GM23338 (cell line): ENCODE data around the gene PSD. TPM values are rescaled to one million over a fixed set of nuclear protein-coding genes. Genes with fewer than 3 reads are reported as not detected.

Experiments used
- ATAC-seq: fragments of 200-7000 bp; cut with Tn5 transposase; 3 replicates; pipeline ENCODE4 v1.9.1; 2020
- DNase-seq: peaks from one replicate; pipeline ENCODE4 v3.0.0-alpha.2; 2015; ENCODE audit warnings: low spot score
- H2AFZ ChIP-seq: fragments of 200-600 bp; sonication (generic); 2 replicates; pipeline ENCODE4 v1.8.0; 2016; ENCODE audit warnings: antibody characterized with exemption, mild to moderate bottlenecking, moderate library complexity
- H3F3A ChIP-seq: fragments of 200-600 bp; sonication (generic); replicated peaks from 2 replicates; pipeline ENCODE4 v1.8.0; 2017; ENCODE audit warnings: antibody characterized with exemption, mixed run types, low read depth
- H3K27ac ChIP-seq: fragments of 200-600 bp; sonication (generic); 2 replicates; pipeline ENCODE4 v1.6.1; 2016; ENCODE audit warnings: low read depth
- H3K27me3 ChIP-seq: fragments of 200-600 bp; sonication (generic); 2 replicates; pipeline ENCODE4 v1.8.0; 2016; ENCODE audit warnings: mild to moderate bottlenecking, mixed run types, moderate library complexity; ENCODE audit not compliant: insufficient read depth
- H3K36me3 ChIP-seq: fragments of 200-600 bp; sonication (generic); 2 replicates; pipeline ENCODE4 v1.8.0; 2016; ENCODE audit warnings: mild to moderate bottlenecking; ENCODE audit not compliant: insufficient read depth
- H3K4me1 ChIP-seq: fragments of 200-600 bp; sonication (generic); 2 replicates; pipeline ENCODE4 v1.8.0; 2016; ENCODE audit warnings: mild to moderate bottlenecking, moderate library complexity; ENCODE audit not compliant: insufficient read depth
- H3K4me2 ChIP-seq: fragments of 200-600 bp; sonication (generic); 2 replicates; pipeline ENCODE4 v1.7.1; 2017; ENCODE audit warnings: mixed run types
- H3K4me3 ChIP-seq: fragments of 200-600 bp; sonication (generic); 2 replicates; pipeline ENCODE4 v1.6.1; 2016; ENCODE audit warnings: mixed run types
- H3K79me2 ChIP-seq: fragments of 200-600 bp; sonication (generic); replicated peaks from 2 replicates; pipeline ENCODE4 v1.8.0; 2017; ENCODE audit warnings: mild to moderate bottlenecking; ENCODE audit not compliant: insufficient read depth
- H3K9me2 ChIP-seq: fragments of 200-600 bp; sonication (generic); 2 replicates; pipeline ENCODE4 v1.8.0; 2017; ENCODE audit not compliant: insufficient read depth
- H4K20me1 ChIP-seq: fragments of 200-600 bp; sonication (generic); replicated peaks from 2 replicates; pipeline ENCODE4 v1.8.0; 2017; ENCODE audit warnings: mild to moderate bottlenecking; ENCODE audit not compliant: insufficient read depth
- H3K27ac Mint-ChIP-seq: 2 replicates; pipeline ENCODE4 v1.8.0; 2020; ENCODE audit warnings: inconsistent platforms, mild to moderate bottlenecking, moderate library complexity, mixed read lengths
- H3K27me3 Mint-ChIP-seq: 3 replicates; pipeline ENCODE4 v1.8.0; 2022; ENCODE audit warnings: low read depth, mild to moderate bottlenecking, moderate library complexity, mixed read lengths, inconsistent platforms; ENCODE audit not compliant: insufficient read depth, poor library complexity
- H3K36me3 Mint-ChIP-seq: 3 replicates; pipeline ENCODE4 v1.8.0; 2021; ENCODE audit warnings: low read depth, mild to moderate bottlenecking, inconsistent platforms, moderate library complexity, mixed read lengths
- H3K4me1 Mint-ChIP-seq: 3 replicates; pipeline ENCODE4 v1.8.0; 2020; ENCODE audit warnings: mild to moderate bottlenecking, inconsistent platforms, mixed read lengths
- H3K4me3 Mint-ChIP-seq: 3 replicates; pipeline ENCODE4 v1.8.0; 2021; ENCODE audit warnings: moderate library complexity, mild to moderate bottlenecking, inconsistent platforms, mixed read lengths
- H3K9me3 Mint-ChIP-seq: 3 replicates; pipeline ENCODE4 v1.8.0; 2020; ENCODE audit warnings: moderate library complexity, mild to moderate bottlenecking, inconsistent platforms, mixed read lengths
- CREB1 ChIP-seq: fragments of 250-450 bp; sonication (Bioruptor Pico); IDR thresholded peaks from 2 replicates; pipeline ENCODE4 v1.5.0; 2020; ENCODE audit warnings: low read depth, mild to moderate bottlenecking, moderate library complexity
- CTCF ChIP-seq, 2 experiments: fragments of 200-600 bp in 1 of 2; sonication (generic) in 1 of 2; conservative IDR thresholded peaks; 2 replicates each; pipeline versions ENCODE4 v1.5.1 to v1.6.1; 2016 to 2017; ENCODE audit warnings: antibody characterized with exemption in 2 of 2, low read depth in 2 of 2, mild to moderate bottlenecking in 2 of 2, moderate library complexity in 1 of 2
- EZH2 ChIP-seq: fragments of 200-600 bp; sonication (generic); IDR thresholded peaks from one replicate; pipeline ENCODE4 v1.8.0; 2017; ENCODE audit warnings: antibody characterized with exemption, mild to moderate bottlenecking, low read depth; ENCODE audit not compliant: unreplicated experiment
- EZH2phosphoT487 ChIP-seq: fragments of 200-600 bp; sonication (generic); IDR thresholded peaks from one replicate; pipeline ENCODE4 v1.8.1; 2018; ENCODE audit warnings: antibody characterized with exemption; ENCODE audit not compliant: unreplicated experiment
- JUNB ChIP-seq: IDR thresholded peaks from one replicate; pipeline ENCODE4 v1.6.1; 2016; ENCODE audit warnings: antibody characterized with exemption; ENCODE audit not compliant: unreplicated experiment
- NANOG ChIP-seq: IDR thresholded peaks from 2 replicates; pipeline ENCODE4 v1.6.1; 2016; ENCODE audit warnings: antibody characterized with exemption, borderline replicate concordance
- POLR2AphosphoS5 ChIP-seq: IDR thresholded peaks from 2 replicates; pipeline ENCODE4 v1.6.1; 2016; ENCODE audit warnings: antibody characterized with exemption, low read depth
- REST ChIP-seq: IDR thresholded peaks from one replicate; pipeline ENCODE4 v1.6.1; 2018; ENCODE audit warnings: antibody characterized with exemption; ENCODE audit not compliant: unreplicated experiment
- STAT1 ChIP-seq: IDR thresholded peaks from one replicate; pipeline ENCODE4 v1.6.1; 2016; ENCODE audit warnings: antibody characterized with exemption; ENCODE audit not compliant: unreplicated experiment
- ZNF114 ChIP-seq: fragments of 250-450 bp; sonication (Bioruptor Pico); IDR thresholded peaks from 2 replicates; pipeline ENCODE4 v1.5.0; 2020; ENCODE audit warnings: mild to moderate bottlenecking, moderate library complexity
- ZNF331 ChIP-seq: fragments of 250-450 bp; sonication (Bioruptor Pico); IDR thresholded peaks from 2 replicates; pipeline ENCODE4 v1.5.0; 2020; ENCODE audit warnings: low read depth, mild to moderate bottlenecking, moderate library complexity
- polyA plus RNA-seq: library from polyadenylated mRNA; unstranded; fragments of >200 nt; fragmentation: Nextera tagmentation; extraction: Ambion mirVana; gene quantifications from 2 replicates; pipeline ENCODE4 v1.2.1, GENCODE V29; 2016
- total RNA-seq: library from RNA; depleted of rRNA; stranded (reverse); fragments of >200 nt; shearing (Covaris generic); gene quantifications from 2 replicates; pipeline ENCODE4 v1.2.3, GENCODE V29; 2014
- TF ChIP-seq, protein P1 (sequence below): IDR thresholded peaks from 2 replicates; pipeline ENCODE4 v1.6.1; 2016; ENCODE audit warnings: antibody characterized with exemption
- TF ChIP-seq, protein P2 (sequence below): fragments of 250-450 bp; sonication (Bioruptor Pico); IDR thresholded peaks from 2 replicates; pipeline ENCODE4 v1.5.0; 2020; ENCODE audit warnings: mild to moderate bottlenecking, moderate library complexity

PSD gene
- total and polyA plus RNA-seq, 2 experiments from 2014 or later: 1.9 to 6.8 TPM

DNA sequence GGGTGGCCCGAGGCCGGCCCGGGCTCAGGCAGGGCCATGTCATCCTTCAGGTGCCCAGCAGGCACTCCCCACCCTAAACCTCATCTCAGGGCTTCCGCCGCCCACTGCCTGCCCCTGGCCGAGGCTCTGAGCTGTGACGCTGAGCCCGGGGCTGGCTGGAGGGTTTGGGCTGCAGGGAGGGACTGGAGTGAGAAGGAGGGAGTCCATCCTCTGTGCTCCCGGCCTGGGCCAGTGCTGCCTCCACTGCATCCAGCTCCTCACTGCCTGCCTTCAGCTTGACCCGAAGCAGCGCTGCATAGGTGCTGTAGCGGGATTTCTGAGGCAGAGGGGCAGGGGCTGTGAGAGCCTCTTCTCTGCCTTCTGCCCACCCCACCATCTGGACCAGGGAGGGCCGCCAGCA is 15.5 kb downstream of the PSD start:
- Histone ChIP-seq H2AFZ (no peak overlapping the region), H3K36me3 (no peaks in the 10 kb centered on the region), H3K4me1 (0 out of 2 replicates have a peak, but pooled peaks cover 3% of the 10 kb centered on the region), H3K4me3 (no peak overlapping the region), H3K79me2 (no peaks in the 10 kb centered on the region), H3K27me3 (peaks cover 12% of the 10 kb centered on the region), H3K27ac (no peak overlapping the region), H3K4me2 (no peak overlapping the region), H4K20me1 (no peaks in the 10 kb centered on the region), H3F3A (0 out of 2 replicates have a peak, but pooled peaks cover 9% of the 10 kb centered on the region), H3K9me2 (no peaks in the 10 kb centered on the region)
- Mint-ChIP-seq H3K9me3 (no peaks in the 10 kb centered on the region), H3K36me3 (no peaks in the 10 kb centered on the region; the same call in 2 of the 3 replicates), H3K27me3 (peaks cover 31% of the 10 kb centered on the region), H3K4me1 (peaks cover 7% of the 10 kb centered on the region; the same call in 2 of the 3 replicates), H3K27ac (no peak overlapping the region), H3K4me3 (no peak overlapping the region)
- DNase-seq (no peak), ATAC-seq (no peak)
- no peak for TF ChIP-seq REST
- TF ChIP-seq, protein P1, sequence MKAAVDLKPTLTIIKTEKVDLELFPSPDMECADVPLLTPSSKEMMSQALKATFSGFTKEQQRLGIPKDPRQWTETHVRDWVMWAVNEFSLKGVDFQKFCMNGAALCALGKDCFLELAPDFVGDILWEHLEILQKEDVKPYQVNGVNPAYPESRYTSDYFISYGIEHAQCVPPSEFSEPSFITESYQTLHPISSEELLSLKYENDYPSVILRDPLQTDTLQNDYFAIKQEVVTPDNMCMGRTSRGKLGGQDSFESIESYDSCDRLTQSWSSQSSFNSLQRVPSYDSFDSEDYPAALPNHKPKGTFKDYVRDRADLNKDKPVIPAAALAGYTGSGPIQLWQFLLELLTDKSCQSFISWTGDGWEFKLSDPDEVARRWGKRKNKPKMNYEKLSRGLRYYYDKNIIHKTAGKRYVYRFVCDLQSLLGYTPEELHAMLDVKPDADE: no peak
- TF ChIP-seq JUNB: no peak
- TF ChIP-seq CTCF (conservative IDR thresholded peaks at IDR 0.05; ENCODE audit: low read depth in 2 of 2): no peak
- TF ChIP-seq, protein P2, sequence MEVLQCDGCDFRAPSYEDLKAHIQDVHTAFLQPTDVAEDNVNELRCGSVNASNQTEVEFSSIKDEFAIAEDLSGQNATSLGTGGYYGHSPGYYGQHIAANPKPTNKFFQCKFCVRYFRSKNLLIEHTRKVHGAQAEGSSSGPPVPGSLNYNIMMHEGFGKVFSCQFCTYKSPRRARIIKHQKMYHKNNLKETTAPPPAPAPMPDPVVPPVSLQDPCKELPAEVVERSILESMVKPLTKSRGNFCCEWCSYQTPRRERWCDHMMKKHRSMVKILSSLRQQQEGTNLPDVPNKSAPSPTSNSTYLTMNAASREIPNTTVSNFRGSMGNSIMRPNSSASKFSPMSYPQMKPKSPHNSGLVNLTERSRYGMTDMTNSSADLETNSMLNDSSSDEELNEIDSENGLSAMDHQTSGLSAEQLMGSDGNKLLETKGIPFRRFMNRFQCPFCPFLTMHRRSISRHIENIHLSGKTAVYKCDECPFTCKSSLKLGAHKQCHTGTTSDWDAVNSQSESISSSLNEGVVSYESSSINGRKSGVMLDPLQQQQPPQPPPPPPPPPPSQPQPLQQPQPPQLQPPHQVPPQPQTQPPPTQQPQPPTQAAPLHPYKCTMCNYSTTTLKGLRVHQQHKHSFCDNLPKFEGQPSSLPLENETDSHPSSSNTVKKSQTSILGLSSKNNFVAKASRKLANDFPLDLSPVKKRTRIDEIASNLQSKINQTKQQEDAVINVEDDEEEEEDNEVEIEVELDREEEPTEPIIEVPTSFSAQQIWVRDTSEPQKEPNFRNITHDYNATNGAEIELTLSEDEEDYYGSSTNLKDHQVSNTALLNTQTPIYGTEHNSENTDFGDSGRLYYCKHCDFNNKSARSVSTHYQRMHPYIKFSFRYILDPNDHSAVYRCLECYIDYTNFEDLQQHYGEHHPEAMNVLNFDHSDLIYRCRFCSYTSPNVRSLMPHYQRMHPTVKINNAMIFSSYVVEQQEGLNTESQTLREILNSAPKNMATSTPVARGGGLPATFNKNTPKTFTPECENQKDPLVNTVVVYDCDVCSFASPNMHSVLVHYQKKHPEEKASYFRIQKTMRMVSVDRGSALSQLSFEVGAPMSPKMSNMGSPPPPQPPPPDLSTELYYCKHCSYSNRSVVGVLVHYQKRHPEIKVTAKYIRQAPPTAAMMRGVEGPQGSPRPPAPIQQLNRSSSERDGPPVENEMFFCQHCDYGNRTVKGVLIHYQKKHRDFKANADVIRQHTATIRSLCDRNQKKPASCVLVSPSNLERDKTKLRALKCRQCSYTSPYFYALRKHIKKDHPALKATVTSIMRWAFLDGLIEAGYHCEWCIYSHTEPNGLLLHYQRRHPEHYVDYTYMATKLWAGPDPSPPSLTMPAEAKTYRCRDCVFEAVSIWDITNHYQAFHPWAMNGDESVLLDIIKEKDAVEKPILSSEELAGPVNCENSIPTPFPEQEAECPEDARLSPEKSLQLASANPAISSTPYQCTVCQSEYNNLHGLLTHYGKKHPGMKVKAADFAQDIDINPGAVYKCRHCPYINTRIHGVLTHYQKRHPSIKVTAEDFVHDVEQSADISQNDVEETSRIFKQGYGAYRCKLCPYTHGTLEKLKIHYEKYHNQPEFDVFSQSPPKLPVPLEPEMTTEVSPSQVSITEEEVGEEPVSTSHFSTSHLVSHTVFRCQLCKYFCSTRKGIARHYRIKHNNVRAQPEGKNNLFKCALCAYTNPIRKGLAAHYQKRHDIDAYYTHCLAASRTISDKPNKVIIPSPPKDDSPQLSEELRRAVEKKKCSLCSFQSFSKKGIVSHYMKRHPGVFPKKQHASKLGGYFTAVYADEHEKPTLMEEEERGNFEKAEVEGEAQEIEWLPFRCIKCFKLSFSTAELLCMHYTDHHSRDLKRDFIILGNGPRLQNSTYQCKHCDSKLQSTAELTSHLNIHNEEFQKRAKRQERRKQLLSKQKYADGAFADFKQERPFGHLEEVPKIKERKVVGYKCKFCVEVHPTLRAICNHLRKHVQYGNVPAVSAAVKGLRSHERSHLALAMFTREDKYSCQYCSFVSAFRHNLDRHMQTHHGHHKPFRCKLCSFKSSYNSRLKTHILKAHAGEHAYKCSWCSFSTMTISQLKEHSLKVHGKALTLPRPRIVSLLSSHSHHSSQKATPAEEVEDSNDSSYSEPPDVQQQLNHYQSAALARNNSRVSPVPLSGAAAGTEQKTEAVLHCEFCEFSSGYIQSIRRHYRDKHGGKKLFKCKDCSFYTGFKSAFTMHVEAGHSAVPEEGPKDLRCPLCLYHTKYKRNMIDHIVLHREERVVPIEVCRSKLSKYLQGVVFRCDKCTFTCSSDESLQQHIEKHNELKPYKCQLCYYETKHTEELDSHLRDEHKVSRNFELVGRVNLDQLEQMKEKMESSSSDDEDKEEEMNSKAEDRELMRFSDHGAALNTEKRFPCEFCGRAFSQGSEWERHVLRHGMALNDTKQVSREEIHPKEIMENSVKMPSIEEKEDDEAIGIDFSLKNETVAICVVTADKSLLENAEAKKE (CRISPR knock-in tag): no peak
- TF ChIP-seq ZNF331: no peak
- no peak for TF ChIP-seq CREB1
- no peak for TF ChIP-seq ZNF114 (CRISPR knock-in tag)
- no peak for TF ChIP-seq NANOG
- TF ChIP-seq POLR2AphosphoS5: no peak
- TF ChIP-seq EZH2phosphoT487: no peak
- no peak for TF ChIP-seq STAT1
- no peak for TF ChIP-seq EZH2
